ENCODE results near the gene USP11.
A peak's percentile ranks its signal among the peaks of the same experiment; 100 is the strongest.

- TF ChIP-seq CTCF (IDR thresholded peaks at IDR 0.05) (no peak), POLR2A (IDR thresholded peaks at IDR 0.05) (peak in 1 of 2 donors; percentile 53), POLR2AphosphoS5 (IDR thresholded peaks at IDR 0.05; ENCODE audit: insufficient read depth in 1 of 2, low read depth in 1 of 2) (peak in 1 of 2 donors; percentile 47)
Observed at GRCh38 chrX:47233333-47234113, 714 bp downstream of the USP11 start.
